ENCODE results near the gene LRPAP1. TPM values are rescaled to one million over a fixed set of nuclear protein-coding genes. Genes with fewer than 3 reads are reported as not detected.
"Not testable (repeated sequence)": the region's sequence is repeated elsewhere in the genome, so short reads cannot be mapped to it uniquely, and the experiment has no call there.

Gene LRPAP1
- total RNA-seq, 1 donor from 2014 or later = 153 TPM

GRCh38 chr4:3563403-3563802 lies 31.2 kb upstream of the LRPAP1 start:
- Mint-ChIP-seq H3K9me3 (ENCODE audit: unreplicated experiment) (no peaks in the 10 kb centered on the region), H3K4me1 (ENCODE audit: unreplicated experiment) (no peaks in the 10 kb centered on the region), H3K36me3 (ENCODE audit: unreplicated experiment) (no peaks in the 10 kb centered on the region), H3K27ac (ENCODE audit: unreplicated experiment) (no peak overlapping the region), H3K27me3 (ENCODE audit: unreplicated experiment) (no peaks in the 10 kb centered on the region), H3K4me3 (ENCODE audit: unreplicated experiment) (no peak overlapping the region)
- DNase-seq (ENCODE audit: extremely low spot score, unreplicated experiment) = no peak
- TF ChIP-seq CTCF (IDR thresholded peaks at IDR 0.05) = no peak

- not testable (repeated sequence) for H3K9me3 Mint-ChIP-seq (ENCODE audit: unreplicated experiment); H3K36me3 Mint-ChIP-seq (ENCODE audit: unreplicated experiment); H3K27me3 Mint-ChIP-seq (ENCODE audit: unreplicated experiment); H3K4me3 Mint-ChIP-seq (ENCODE audit: unreplicated experiment); H3K27ac Mint-ChIP-seq (ENCODE audit: unreplicated experiment); DNase-seq (ENCODE audit: extremely low spot score, unreplicated experiment); H3K4me1 Mint-ChIP-seq (ENCODE audit: unreplicated experiment)
These were observed 29.9 kb upstream of the LRPAP1 start for GRCh38 chr4:3562127-3562526.

GRCh38 chr4:3560465-3560864 lies 28.2 kb upstream of the LRPAP1 start:
- H3K27me3 Mint-ChIP-seq (ENCODE audit: unreplicated experiment); H3K36me3 Mint-ChIP-seq (ENCODE audit: unreplicated experiment); H3K27ac Mint-ChIP-seq (ENCODE audit: unreplicated experiment); H3K4me1 Mint-ChIP-seq (ENCODE audit: unreplicated experiment); H3K9me3 Mint-ChIP-seq (ENCODE audit: unreplicated experiment); H3K4me3 Mint-ChIP-seq (ENCODE audit: unreplicated experiment): not testable (repeated sequence)
- DNase-seq (ENCODE audit: extremely low spot score, unreplicated experiment) = peak; percentile 27

GRCh38 chr4:3559381-3560290 lies 27.4 kb upstream of the LRPAP1 start:
- DNase-seq (ENCODE audit: extremely low spot score, unreplicated experiment) = peak; percentile 59
- not testable (repeated sequence) for H3K27ac Mint-ChIP-seq (ENCODE audit: unreplicated experiment); H3K9me3 Mint-ChIP-seq (ENCODE audit: unreplicated experiment); H3K27me3 Mint-ChIP-seq (ENCODE audit: unreplicated experiment); H3K4me3 Mint-ChIP-seq (ENCODE audit: unreplicated experiment); H3K36me3 Mint-ChIP-seq (ENCODE audit: unreplicated experiment); H3K4me1 Mint-ChIP-seq (ENCODE audit: unreplicated experiment)

GRCh38 chr4:3558514-3558836 lies 26.3 kb upstream of the LRPAP1 start:
- DNase-seq (ENCODE audit: extremely low spot score, unreplicated experiment) = peak; percentile 59
- H3K27me3 Mint-ChIP-seq (ENCODE audit: unreplicated experiment); H3K27ac Mint-ChIP-seq (ENCODE audit: unreplicated experiment): not testable (repeated sequence)

GRCh38 chr4:3557676-3558513 lies 25.7 kb upstream of the LRPAP1 start:
- not testable (repeated sequence) for H3K9me3 Mint-ChIP-seq (ENCODE audit: unreplicated experiment); H3K36me3 Mint-ChIP-seq (ENCODE audit: unreplicated experiment); H3K4me3 Mint-ChIP-seq (ENCODE audit: unreplicated experiment); H3K4me1 Mint-ChIP-seq (ENCODE audit: unreplicated experiment); DNase-seq (ENCODE audit: extremely low spot score, unreplicated experiment); H3K27ac Mint-ChIP-seq (ENCODE audit: unreplicated experiment); H3K27me3 Mint-ChIP-seq (ENCODE audit: unreplicated experiment)

More at GRCh38 chr4:3558514-3558836, 26.3 kb upstream of the LRPAP1 start:
- not testable (repeated sequence) for H3K4me1 Mint-ChIP-seq (ENCODE audit: unreplicated experiment); H3K9me3 Mint-ChIP-seq (ENCODE audit: unreplicated experiment); H3K4me3 Mint-ChIP-seq (ENCODE audit: unreplicated experiment); H3K36me3 Mint-ChIP-seq (ENCODE audit: unreplicated experiment)

GRCh38 chr4:3557088-3557492 lies 24.9 kb upstream of the LRPAP1 start:
- not testable (repeated sequence) for H3K27ac Mint-ChIP-seq (ENCODE audit: unreplicated experiment)

GRCh38 chr4:3556244-3556867 lies 24.1 kb upstream of the LRPAP1 start:
- DNase-seq (ENCODE audit: extremely low spot score, unreplicated experiment) = not testable (repeated sequence)

More at GRCh38 chr4:3557088-3557492, 24.9 kb upstream of the LRPAP1 start:
- H3K27me3 Mint-ChIP-seq (ENCODE audit: unreplicated experiment); DNase-seq (ENCODE audit: extremely low spot score, unreplicated experiment); H3K4me1 Mint-ChIP-seq (ENCODE audit: unreplicated experiment); H3K4me3 Mint-ChIP-seq (ENCODE audit: unreplicated experiment); H3K36me3 Mint-ChIP-seq (ENCODE audit: unreplicated experiment); H3K9me3 Mint-ChIP-seq (ENCODE audit: unreplicated experiment): not testable (repeated sequence)

GRCh38 chr4:3555459-3556070 lies 23.3 kb upstream of the LRPAP1 start:
- not testable (repeated sequence) for H3K27ac Mint-ChIP-seq (ENCODE audit: unreplicated experiment); H3K4me1 Mint-ChIP-seq (ENCODE audit: unreplicated experiment); H3K4me3 Mint-ChIP-seq (ENCODE audit: unreplicated experiment); H3K9me3 Mint-ChIP-seq (ENCODE audit: unreplicated experiment); DNase-seq (ENCODE audit: extremely low spot score, unreplicated experiment); H3K27me3 Mint-ChIP-seq (ENCODE audit: unreplicated experiment); H3K36me3 Mint-ChIP-seq (ENCODE audit: unreplicated experiment)

More at GRCh38 chr4:3556244-3556867, 24.1 kb upstream of the LRPAP1 start:
- H3K36me3 Mint-ChIP-seq (ENCODE audit: unreplicated experiment); H3K27me3 Mint-ChIP-seq (ENCODE audit: unreplicated experiment); H3K4me3 Mint-ChIP-seq (ENCODE audit: unreplicated experiment); H3K4me1 Mint-ChIP-seq (ENCODE audit: unreplicated experiment); H3K9me3 Mint-ChIP-seq (ENCODE audit: unreplicated experiment); H3K27ac Mint-ChIP-seq (ENCODE audit: unreplicated experiment): not testable (repeated sequence)

- not testable (repeated sequence) for H3K4me3 Mint-ChIP-seq (ENCODE audit: unreplicated experiment); DNase-seq (ENCODE audit: extremely low spot score, unreplicated experiment); H3K27ac Mint-ChIP-seq (ENCODE audit: unreplicated experiment); H3K4me1 Mint-ChIP-seq (ENCODE audit: unreplicated experiment); H3K9me3 Mint-ChIP-seq (ENCODE audit: unreplicated experiment); H3K36me3 Mint-ChIP-seq (ENCODE audit: unreplicated experiment)
- H3K27me3 Mint-ChIP-seq (ENCODE audit: unreplicated experiment) = peaks cover 17% of the 10 kb centered on the region
These were observed 19.1 kb upstream of the LRPAP1 start for GRCh38 chr4:3551366-3551765.

Measured in osteocyte (in vitro differentiated cells).